Fibroblast of mammary gland (primary cell): ENCODE results near the gene ZNF28.

Source experiments
- DNase-seq: peaks from one replicate; pipeline ENCODE4 v3.0.0-alpha.2; 2010; ENCODE audit warnings: low read depth
- H3K4me3 ChIP-seq: 2 replicates; pipeline ENCODE4 v1.5.1; 2011; ENCODE audit warnings: low read depth, mild to moderate bottlenecking, low read length, moderate library complexity; ENCODE audit not compliant: control insufficient read depth
- CTCF ChIP-seq: conservative IDR thresholded peaks from 2 replicates; pipeline ENCODE4 v1.5.1; 2011; ENCODE audit warnings: low read depth, low read length, inconsistent platforms; ENCODE audit not compliant: control insufficient read depth, insufficient read depth

ZNF28 gene

GRCh38 chr19:52749780-52750179 lies 71.7 kb downstream of the ZNF28 start:
- no peak for TF ChIP-seq CTCF
- H3K4me3 ChIP-seq, result no peak overlapping the region
- DNase-seq, result no peak

- TF ChIP-seq CTCF, result peak; percentile 21
- no peak overlapping the region for H3K4me3 ChIP-seq
- peak; percentile 47 for DNase-seq
Measured at GRCh38 chr19:52748336-52748950, 73.0 kb downstream of the ZNF28 start.
